OCI-M1 (cell line): ENCODE data around the gene ZNF384.

ENCODE experiments used
- DNase-seq: peaks from one replicate; lab custom pipeline; 2025; lab: John Stamatoyannopoulos, UW

ZNF384 gene

DNA sequence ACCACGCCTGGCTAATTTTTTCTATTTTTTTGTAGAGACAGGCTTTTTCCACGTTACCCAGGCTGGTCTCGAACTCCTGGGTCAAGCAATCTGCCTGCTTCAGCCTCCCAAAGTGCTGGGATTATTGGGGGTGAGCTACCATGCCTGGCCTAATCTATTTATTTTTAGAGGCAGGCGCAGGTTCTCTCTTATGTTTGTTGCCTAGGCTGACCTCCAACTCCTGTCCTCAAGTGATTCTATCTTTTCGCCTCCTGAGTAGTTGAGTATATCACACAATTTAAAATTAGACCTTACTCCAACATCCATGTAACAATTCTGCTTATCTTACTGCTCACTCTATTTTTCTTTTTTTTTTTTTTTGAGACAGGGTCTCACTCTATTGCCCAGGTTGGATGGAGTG, 35.2 kb downstream of the ZNF384 start:
- DNase-seq = no peak

GRCh38 chr12:6653342-6653741, 35.8 kb downstream of the ZNF384 start:
- no peak for DNase-seq

GRCh38 chr12:6652391-6652790, 36.8 kb downstream of the ZNF384 start:
- DNase-seq = no peak

GRCh38 chr12:6650832-6651231, 38.3 kb downstream of the ZNF384 start:
- no peak for DNase-seq

DNA sequence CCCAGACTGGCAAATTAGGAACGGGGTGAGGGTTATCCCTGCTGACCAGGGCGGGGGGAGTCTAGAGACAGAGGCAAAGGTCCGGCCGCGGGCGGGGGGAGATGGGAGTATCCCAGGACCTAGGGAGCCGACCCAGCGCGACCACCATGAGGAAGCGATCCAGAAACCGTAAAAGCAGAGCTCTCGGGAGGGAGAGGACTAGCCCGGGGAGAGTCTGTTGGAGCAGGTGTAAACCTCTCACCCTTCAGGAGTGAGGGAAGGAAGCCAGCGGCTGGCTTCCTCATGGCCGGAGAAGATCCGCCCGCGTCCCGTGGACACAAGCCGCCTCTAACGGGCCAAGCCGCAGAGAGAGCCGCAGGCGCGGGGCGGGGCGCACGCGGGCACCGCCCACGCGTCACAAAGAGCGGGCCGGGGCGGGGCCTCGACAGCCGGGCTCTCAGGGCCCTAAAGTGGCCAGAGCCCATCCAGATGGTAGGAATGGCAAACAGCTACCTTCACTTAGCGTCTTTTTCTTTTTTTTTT, 42.0 kb downstream of the ZNF384 start, which contains the start of gene ACRBP:
TSS of gene ACRBP (minus strand) at position 350 of the 522 bp plus-strand sequence. CDS start at position 284, 66 bp downstream.
- peak; percentile 57 for DNase-seq

- DNase-seq = no peak
Observed at GRCh38 chr12:6646276-6647082, 42.7 kb downstream of the ZNF384 start.

DNA sequence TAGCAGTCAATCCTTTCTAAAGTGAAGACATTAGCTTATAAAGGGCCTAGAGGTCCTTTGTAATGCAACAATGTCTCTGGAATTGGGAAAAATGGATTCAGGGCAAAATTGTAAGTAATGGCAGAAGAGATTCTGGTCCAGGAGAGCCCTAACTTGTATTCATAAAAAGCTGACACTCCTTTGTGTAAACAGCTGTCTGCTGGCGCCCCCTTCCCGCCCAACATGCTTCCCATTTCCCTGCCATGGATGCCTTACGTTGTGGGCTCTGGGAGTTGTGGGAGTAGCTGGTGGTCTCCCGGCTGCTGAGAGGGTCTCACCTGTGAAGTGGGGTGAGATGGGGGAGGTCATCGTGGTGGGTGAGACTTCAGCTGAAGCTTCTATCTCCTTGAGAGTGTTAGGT, 44.3 kb downstream of the ZNF384 start:
- peak; percentile 25 for DNase-seq

DNA sequence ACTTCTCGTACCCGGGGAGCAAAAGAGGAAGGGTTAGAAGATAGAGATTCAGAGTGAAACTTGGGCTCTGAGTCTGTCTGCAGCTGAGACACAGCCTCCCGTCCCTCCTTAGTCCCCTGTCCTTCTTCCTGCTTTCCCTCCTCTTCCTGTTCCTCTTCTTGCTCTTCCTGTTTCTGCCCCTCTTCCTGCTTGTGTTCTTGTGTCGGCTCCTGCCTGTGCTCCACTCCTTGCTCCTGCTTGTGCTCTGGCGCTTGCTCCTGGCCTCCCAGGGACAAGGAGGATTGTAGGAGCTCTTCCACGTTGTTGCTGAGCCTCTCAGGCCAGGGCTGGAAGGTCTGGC, 44.9 kb downstream of the ZNF384 start:
- no peak for DNase-seq

DNA sequence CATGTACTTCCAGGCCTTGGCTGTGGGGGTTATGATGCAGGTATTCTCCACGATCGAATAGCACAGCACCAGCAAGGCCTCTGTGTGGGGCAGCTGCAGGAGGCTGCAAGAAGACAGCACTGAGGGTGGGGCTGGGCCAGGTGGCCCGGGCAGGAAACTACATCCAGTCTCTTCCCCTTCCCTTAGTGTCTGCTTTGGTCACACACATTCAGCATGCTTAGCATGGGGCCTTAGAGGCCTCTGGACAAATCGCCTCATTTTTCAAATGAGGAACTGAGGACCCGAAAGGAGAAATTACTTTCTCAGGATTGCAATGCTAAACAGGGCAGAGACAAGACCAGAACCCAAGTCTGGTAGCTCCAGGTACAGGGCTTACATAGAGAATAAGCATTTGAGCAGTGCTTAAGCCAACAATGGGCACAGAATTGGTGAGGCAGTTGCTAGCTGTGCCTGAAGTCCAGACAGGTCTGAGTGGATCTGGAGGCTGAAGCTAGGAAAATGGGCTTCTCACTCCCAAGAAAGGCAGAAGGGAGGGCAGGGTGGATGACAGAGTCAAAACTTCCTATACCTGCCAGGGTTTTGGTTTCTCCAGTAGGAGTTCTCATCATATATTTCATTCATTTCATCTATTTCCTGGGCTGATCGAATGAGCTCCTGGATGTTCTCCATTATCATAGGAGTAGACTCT, 45.5 kb downstream of the ZNF384 start:
- no peak for DNase-seq

DNA sequence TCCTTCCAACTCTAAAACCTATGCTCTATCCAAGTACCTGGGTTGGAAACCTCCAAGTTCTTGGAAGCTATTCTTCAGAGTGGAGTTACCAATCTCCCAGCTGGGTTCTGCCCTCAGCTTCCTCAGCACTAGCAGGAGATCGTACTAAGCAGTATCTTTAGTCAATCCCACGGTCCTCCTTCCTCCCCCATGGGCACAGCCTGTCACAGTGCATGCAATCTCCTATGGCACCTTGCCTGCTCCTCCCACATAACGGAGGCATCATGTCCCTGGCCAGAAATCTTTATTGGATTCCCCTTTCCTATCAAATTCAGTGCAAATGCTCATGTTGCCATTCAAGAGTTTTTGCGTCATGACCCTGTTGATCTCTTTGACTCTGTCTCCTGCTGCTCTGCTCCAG, 48.0 kb downstream of the ZNF384 start:
- DNase-seq = no peak

DNA sequence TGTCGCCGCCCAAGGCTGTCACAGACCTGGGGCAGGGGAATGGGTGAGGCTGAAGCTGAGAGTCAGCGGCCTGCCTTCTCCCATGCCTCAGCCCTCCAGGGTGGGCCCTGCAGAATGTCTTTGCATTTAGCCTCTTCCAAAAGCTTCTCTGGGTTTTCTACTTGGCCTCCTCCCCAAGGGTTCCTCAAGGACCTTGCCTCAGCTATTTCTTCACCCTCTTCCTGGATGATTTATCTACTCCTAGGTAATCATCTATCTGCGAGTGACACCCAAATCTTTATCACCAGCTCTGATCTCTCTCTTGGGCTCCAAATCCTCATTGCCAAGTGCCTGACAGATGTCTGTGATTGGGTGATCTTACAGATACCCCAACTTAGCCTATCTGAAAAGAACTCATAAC, 48.7 kb downstream of the ZNF384 start:
- no peak for DNase-seq

DNA sequence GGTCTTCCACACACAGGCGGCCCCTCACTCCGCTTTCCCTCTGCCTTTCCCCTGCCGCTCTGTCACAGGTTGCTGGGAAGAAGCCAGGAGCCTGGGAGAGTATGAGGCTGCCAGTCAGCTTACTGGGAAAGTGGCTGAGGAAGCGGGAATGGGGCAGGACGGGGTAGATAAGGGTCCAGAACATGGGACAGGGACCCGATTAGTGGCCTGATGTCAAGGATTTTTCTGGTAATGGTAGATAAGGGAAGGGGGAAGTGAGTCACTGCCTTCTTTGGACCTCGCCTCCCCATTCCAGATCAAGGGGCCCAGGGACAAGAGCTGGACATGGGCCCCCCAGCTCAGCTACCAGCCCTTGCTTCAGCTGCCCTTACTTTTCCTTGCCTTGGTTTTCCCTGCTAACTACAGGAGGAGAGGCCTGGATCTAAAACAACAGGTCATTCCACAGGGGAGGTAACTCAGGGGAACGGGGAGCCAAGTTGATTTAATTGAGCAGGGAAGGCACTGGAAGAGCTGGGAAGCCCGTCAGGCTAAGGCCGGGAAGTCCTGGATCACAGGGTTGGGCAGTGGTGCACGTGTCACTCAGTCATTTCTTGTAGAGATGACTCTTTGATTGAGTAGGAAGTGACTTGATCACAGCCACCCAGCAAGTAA, 49.9 kb downstream of the ZNF384 start:
- DNase-seq = peak; percentile 80

DNA sequence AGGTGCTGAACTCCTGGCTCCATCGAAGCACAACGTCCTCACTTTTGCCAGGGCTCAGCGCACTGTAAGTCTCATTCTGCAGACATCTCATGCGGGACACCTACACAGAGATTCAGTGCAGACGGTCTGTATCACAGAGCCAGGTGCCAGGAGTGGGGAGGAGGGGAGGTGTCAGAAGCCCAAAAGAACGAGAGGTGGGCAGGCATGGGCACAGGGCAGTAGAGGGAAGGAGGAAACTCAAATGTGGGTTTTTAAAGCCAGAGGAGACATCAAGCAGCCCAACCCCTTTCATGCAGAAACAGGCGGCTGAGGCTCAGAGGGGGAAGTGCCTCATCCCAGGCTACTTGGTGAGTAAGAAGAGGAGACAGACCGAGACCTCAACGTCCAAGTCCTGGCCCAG, 50.9 kb downstream of the ZNF384 start:
- DNase-seq = peak; percentile 44

GRCh38 chr12:6635856-6636531, 53.2 kb downstream of the ZNF384 start, which contains the start of gene LPAR5:
TSS of gene LPAR5 (minus strand) at chr12:6635959. CDS start at chr12:6621248, 14,711 bp downstream.
- DNase-seq = peak; percentile 78

DNA sequence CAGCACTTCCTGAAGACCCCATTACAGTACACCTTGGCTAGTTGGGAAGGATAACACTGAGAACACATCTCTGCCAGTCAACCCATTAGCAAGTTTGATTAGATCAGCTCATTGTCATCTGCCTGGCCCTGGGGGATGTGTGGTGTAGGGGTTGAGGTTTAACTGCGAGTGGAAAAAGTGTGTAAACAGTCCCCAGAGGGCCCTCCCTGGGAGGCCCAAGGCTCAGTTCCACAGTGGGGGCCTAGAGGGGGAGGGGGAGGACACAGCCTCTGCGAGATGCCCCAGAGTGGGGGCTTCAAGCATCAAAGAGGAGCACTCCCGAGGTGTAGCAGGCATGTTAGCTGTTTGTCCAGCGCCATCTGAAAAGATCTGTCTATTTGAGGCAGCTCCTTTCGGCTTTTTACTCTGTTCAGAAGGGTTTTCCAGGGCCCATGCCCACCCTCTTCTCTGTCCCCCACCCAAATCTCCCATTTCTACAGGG, 53.8 kb downstream of the ZNF384 start:
- DNase-seq = peak; percentile 76

DNA sequence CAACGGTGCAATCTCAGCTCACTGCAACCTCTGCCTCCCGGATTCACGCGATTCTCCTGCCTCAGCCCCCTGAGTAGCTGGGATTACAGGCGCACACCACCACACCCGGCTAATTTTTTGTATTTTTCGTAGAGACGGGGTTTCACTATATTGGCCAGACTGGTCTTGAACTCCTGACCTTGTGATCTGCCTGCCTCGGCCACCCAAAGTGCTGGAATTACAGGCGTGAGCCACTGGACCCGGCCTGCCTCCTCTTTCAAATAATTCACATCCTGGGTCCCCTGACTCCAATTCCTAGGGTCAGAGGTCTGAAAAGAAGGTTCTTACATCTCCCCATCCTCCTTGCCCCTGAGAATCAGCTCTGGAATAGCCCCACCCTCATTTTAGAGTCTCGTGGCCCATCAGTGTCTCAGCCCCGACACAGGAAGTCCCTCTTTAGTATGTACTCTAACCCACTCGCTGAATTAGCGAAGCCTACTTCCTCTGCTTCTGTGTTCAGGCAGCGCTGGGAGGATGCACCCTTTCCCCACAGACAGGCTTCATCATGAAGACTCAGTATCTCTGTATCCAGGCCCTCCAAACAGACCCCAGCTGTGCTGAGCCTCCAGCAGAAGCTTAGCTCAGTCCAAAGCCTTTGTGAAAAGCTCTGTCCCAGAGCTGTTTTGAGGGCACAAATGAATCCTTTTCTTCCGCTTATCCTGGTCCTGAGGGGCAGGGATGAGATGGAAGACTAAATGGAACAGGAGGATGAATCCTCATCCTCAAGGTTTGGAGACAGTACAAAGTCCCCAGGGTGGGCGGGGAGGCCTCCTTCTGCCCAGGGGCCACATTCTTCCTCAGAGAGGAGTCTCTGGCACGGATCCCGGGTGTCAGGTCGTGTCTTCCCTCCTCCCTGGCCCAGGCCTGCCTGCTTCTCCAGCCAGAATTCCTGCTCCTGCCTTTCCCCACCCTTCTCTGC, 56.9 kb downstream of the ZNF384 start:
- no peak for DNase-seq

GRCh38 chr12:6631549-6631961, 57.6 kb downstream of the ZNF384 start:
- DNase-seq = no peak

GRCh38 chr12:6630736-6631135, 58.4 kb downstream of the ZNF384 start:
- no peak for DNase-seq

DNA sequence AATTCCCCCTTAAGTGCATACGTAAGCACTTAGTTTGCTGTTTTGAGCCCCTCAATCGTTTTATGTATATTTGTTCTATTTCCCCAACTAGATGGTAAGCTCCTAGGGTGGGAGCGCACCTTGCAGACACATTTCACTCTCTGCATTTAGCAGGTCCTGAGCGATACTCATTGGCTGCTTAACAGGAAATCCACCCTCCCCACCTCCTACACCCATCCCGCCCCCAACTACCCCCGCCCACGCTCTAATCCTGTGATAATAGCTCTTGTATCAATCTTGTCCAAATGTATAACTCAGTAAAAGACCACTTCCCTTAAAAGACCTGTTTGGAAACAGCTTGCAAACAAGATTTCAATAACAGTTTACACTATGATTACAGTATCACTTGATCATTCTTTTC, 61.6 kb downstream of the ZNF384 start:
- DNase-seq = peak; percentile 78

- DNase-seq = peak; percentile 85
Observed at GRCh38 chr12:6626654-6627283, 62.4 kb downstream of the ZNF384 start.
